ENCODE results near the gene LRRC4. TPM values are rescaled to one million over a fixed set of nuclear protein-coding genes. Genes with fewer than 3 reads are reported as not detected.

The LRRC4 gene
- total RNA-seq, 1 experiment from 2014 or later = 10.4 TPM

GRCh38 chr7:128059143-128059988, 28.1 kb upstream of the LRRC4 start:
- H3K27ac ChIP-seq (ENCODE audit: insufficient read length, low read depth, low read length) = no peak overlapping the region
- no peak overlapping the region for H2BK120ac ChIP-seq (ENCODE audit: low read depth, low read length, poor library complexity, severe bottlenecking)
- H3K4ac ChIP-seq (ENCODE audit: low read depth, low read length) = no peak overlapping the region
- no peak overlapping the region for H3K18ac ChIP-seq (ENCODE audit: insufficient read length, low read depth, low read length)
- no peak for TF ChIP-seq CTCF (conservative IDR thresholded peaks at IDR 0.05)
- H4K20me1 ChIP-seq (ENCODE audit: control insufficient read depth, insufficient read depth, insufficient read length) = no peaks in the 10 kb centered on the region
- H3K36me3 Mint-ChIP-seq (ENCODE audit: insufficient read depth in 1 of 3, low read depth in 3 of 3) = no peaks in the 10 kb centered on the region; a peak in 2 of 7 replicates
- H3K27me3 Mint-ChIP-seq (ENCODE audit: low read depth) = no peaks in the 10 kb centered on the region
- peak overlapping the region in 1 of 3 experiments; percentile 79; a peak in 1 of 7 replicates for H3K27ac Mint-ChIP-seq
- H3K27me3 ChIP-seq (ENCODE audit: insufficient read depth, low read length) = no peaks in the 10 kb centered on the region
- H3K9ac ChIP-seq (ENCODE audit: extremely low read depth, insufficient read length, low read length) = no peak overlapping the region
- H2AFZ ChIP-seq (ENCODE audit: low read length) = no peak overlapping the region
- no peaks in the 10 kb centered on the region for H3K4me1 ChIP-seq (ENCODE audit: insufficient read depth, low read length)
- no peaks in the 10 kb centered on the region for H3K79me1 ChIP-seq (ENCODE audit: insufficient read depth, low read depth, low read length, poor library complexity, severe bottlenecking)
- H3K9me3 Mint-ChIP-seq = no peaks in the 10 kb centered on the region
- H3K23ac ChIP-seq (ENCODE audit: insufficient read length, low read depth, low read length) = no peak overlapping the region
- no peak overlapping the region for H2BK15ac ChIP-seq (ENCODE audit: low read depth, low read length)
- WGBS (ENCODE audit: extremely low coverage, insufficient read length, low lambda C conversion rate) = no CpG with 5 or more reads among the region's 7 CpGs
- no peak overlapping the region for H3K4me2 ChIP-seq (ENCODE audit: insufficient read depth, insufficient read length, low read length)
- H3K9me3 ChIP-seq (ENCODE audit: control insufficient read depth, low read depth, low read length) = no peaks in the 10 kb centered on the region
- no peak overlapping the region for H4K91ac ChIP-seq (ENCODE audit: insufficient read length, low read depth, low read length)
- H3K4me1 Mint-ChIP-seq = peaks cover 20% of the 10 kb centered on the region in 2 experiments
- H3K23me2 ChIP-seq (ENCODE audit: insufficient read length, low read depth, low read length, poor library complexity, severe bottlenecking) = no peaks in the 10 kb centered on the region
- DNase-seq = no peak
- H2AK5ac ChIP-seq (ENCODE audit: insufficient read length, low read length) = no peak overlapping the region
- no peak overlapping the region for H4K8ac ChIP-seq (replicated peaks; ENCODE audit: insufficient read length, low read depth, low read length)
- H3K79me2 ChIP-seq (ENCODE audit: insufficient read depth, low read length) = no peaks in the 10 kb centered on the region
- no peak overlapping the region for H3K56ac ChIP-seq (ENCODE audit: insufficient read length, low read depth, low read length)
- no peak overlapping the region for H3K4me3 Mint-ChIP-seq
- H4K5ac ChIP-seq (ENCODE audit: insufficient read length, low read depth, low read length) = no peak overlapping the region
- H2BK12ac ChIP-seq (ENCODE audit: insufficient read length, low read depth, low read length) = no peak overlapping the region
- H3T11ph ChIP-seq (ENCODE audit: low read length) = no peak overlapping the region
- no peak overlapping the region for H3K14ac ChIP-seq (ENCODE audit: insufficient read depth, low read length)
- no peak overlapping the region for H2BK5ac ChIP-seq (ENCODE audit: insufficient read length, low read length)
- H2BK20ac ChIP-seq (ENCODE audit: low read depth, low read length, poor library complexity, severe bottlenecking) = no peak overlapping the region
